Measurements from ENCODE around the gene SPNS1. TPM values are rescaled to one million over a fixed set of nuclear protein-coding genes. Genes with fewer than 3 reads are reported as not detected.
"Not testable (repeated sequence)": the region's sequence is repeated elsewhere in the genome, so short reads cannot be mapped to it uniquely, and the experiment has no call there.

The SPNS1 gene
- total and polyA plus RNA-seq, 11 donors: 13.4 to 43.2 (median 19.1) TPM

GRCh38 chr16:28937222-28937876 is 37.2 kb upstream of the SPNS1 start:
- Histone ChIP-seq H3K27me3 (no peaks in the 10 kb centered on the region), H3K4me3 (no peak overlapping the region), H3K9me3 (no peaks in the 10 kb centered on the region), H3K27ac (no peak overlapping the region), H3K4me1 (peaks cover 0 to 12% (median 0%) of the 10 kb centered on the region in 12 donors), H3K36me3 (no peaks in the 10 kb centered on the region)
- intact Hi-C loops (cut with DNase I): loop anchor here in 1 of 10 donors (5.0 kb wide), 1 partner anchor 50 kb away; no protein-coding TSS in a partner anchor
- WGBS, 4 donors: 73 to 82% (median 77%) methylated on average over 11 to 14 of the region's 14 CpGs
- DNase-seq (no peak), ATAC-seq (no peak)
- TF ChIP-seq, protein P1, sequence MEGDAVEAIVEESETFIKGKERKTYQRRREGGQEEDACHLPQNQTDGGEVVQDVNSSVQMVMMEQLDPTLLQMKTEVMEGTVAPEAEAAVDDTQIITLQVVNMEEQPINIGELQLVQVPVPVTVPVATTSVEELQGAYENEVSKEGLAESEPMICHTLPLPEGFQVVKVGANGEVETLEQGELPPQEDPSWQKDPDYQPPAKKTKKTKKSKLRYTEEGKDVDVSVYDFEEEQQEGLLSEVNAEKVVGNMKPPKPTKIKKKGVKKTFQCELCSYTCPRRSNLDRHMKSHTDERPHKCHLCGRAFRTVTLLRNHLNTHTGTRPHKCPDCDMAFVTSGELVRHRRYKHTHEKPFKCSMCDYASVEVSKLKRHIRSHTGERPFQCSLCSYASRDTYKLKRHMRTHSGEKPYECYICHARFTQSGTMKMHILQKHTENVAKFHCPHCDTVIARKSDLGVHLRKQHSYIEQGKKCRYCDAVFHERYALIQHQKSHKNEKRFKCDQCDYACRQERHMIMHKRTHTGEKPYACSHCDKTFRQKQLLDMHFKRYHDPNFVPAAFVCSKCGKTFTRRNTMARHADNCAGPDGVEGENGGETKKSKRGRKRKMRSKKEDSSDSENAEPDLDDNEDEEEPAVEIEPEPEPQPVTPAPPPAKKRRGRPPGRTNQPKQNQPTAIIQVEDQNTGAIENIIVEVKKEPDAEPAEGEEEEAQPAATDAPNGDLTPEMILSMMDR (IDR thresholded peaks at IDR 0.05): no peak
- TF ChIP-seq POLR2A (IDR thresholded peaks at IDR 0.05): no peak

- peaks cover 0 to 12% (median 0%) of the 10 kb centered on the region in 12 donors for H3K4me1 ChIP-seq
- TF ChIP-seq POLR2A (IDR thresholded peaks at IDR 0.05): no peak
- TF ChIP-seq, protein P1 (IDR thresholded peaks at IDR 0.05): no peak
- ATAC-seq: no peak
- intact Hi-C loops (cut with DNase I): loop anchor here in 1 of 10 donors (5.0 kb wide), 1 partner anchor 51 kb away; no protein-coding TSS in a partner anchor
- no peak for DNase-seq
- H3K27ac ChIP-seq: no peak overlapping the region
- no peaks in the 10 kb centered on the region for H3K36me3 ChIP-seq
- no peaks in the 10 kb centered on the region for H3K27me3 ChIP-seq
- no peaks in the 10 kb centered on the region for H3K9me3 ChIP-seq
- H3K4me3 ChIP-seq: no peak overlapping the region
- WGBS, 4 donors: 80 to 91% (median 87%) methylated on average over 7 of the region's 7 CpGs
Observed at GRCh38 chr16:28938721-28939120, 35.9 kb upstream of the SPNS1 start.

- H3K9me3 ChIP-seq, H3K36me3 ChIP-seq, H3K27ac ChIP-seq, H3K4me3 ChIP-seq, H3K27me3 ChIP-seq, ATAC-seq, DNase-seq: not testable (repeated sequence)
- peaks cover 0 to 12% (median 0%) of the 10 kb centered on the region in 12 donors for H3K4me1 ChIP-seq
- intact Hi-C loops (cut with DNase I): loop anchor here in 4 of 10 donors (5.0 kb wide), 5 partner anchors 53 to 93 kb away; partner anchors contain the start of genes ATP2A1 (in 2 of the 4) and TUFM (in 1 of the 4)
- WGBS, 4 donors: 89 to 95% (median 92%) methylated on average over 7 of the region's 7 CpGs
Observed at GRCh38 chr16:28939825-28940224, 34.8 kb upstream of the SPNS1 start.

DNA sequence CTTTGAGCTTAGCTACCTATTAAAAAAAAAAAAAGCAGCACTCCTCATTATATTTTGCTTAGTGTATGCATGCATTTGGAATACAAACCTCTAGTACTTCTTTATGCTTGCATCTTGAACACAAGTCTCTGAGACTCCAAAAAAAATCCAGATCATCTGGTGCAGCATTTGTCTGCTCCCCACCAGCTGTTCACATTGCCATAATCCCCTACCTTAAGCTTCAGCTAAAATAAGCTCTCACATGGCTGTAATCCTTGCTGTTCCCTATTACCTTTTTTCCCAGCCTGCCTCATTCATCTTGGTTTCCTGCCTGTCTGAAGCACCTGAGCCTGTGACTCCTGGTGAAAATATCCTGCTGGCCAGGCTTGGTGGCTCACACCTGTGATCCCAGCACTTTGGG is 31.3 kb upstream of the SPNS1 start:
- intact Hi-C loops (cut with DNase I): loop anchor here in 4 of 10 donors (5.0 kb wide), 4 partner anchors 61 to 96 kb away; partner anchors contain the start of genes ATP2A1 (in 2 of the 4) and TUFM (in 1 of the 4)

More for the DNA sequence above, 31.3 kb upstream of the SPNS1 start:
- no peak for ATAC-seq
- H3K27ac ChIP-seq: no peak overlapping the region
- H3K36me3 ChIP-seq: no peaks in the 10 kb centered on the region
- no peak for TF ChIP-seq POLR2A (IDR thresholded peaks at IDR 0.05)
- TF ChIP-seq, protein P1 (IDR thresholded peaks at IDR 0.05): no peak
- DNase-seq: no peak
- H3K27me3 ChIP-seq: no peaks in the 10 kb centered on the region
- H3K4me1 ChIP-seq: peaks cover 0 to 14% (median 6%) of the 10 kb centered on the region in 12 donors
- no peak overlapping the region for H3K4me3 ChIP-seq
- no peaks in the 10 kb centered on the region for H3K9me3 ChIP-seq

Measured in heart left ventricle (tissue), 16 donors.